Karpas-422 (cell line): ENCODE data around the gene UCKL1. TPM values are rescaled to one million over a fixed set of nuclear protein-coding genes. Genes with fewer than 3 reads are reported as not detected.

Experiments
- DNase-seq: peaks from one replicate; pipeline ENCODE4 v3.0.0-alpha.2; 2015
- H2AFZ ChIP-seq: fragments of 200-600 bp; sonication (generic); 2 replicates; pipeline ENCODE4 v1.6.1; 2014; ENCODE audit warnings: antibody characterized with exemption, low read length, mixed read lengths
- H3K27ac ChIP-seq: fragments of 200-600 bp; sonication (generic); 2 replicates; pipeline ENCODE4 v1.5.1; 2014; ENCODE audit warnings: mild to moderate bottlenecking, low read length, moderate library complexity
- H3K27me3 ChIP-seq: fragments of 200-600 bp; sonication (generic); 2 replicates; pipeline ENCODE4 v1.6.1; 2014; ENCODE audit warnings: low read length, mixed read lengths
- H3K36me3 ChIP-seq: fragments of 200-600 bp; sonication (generic); 2 replicates; pipeline ENCODE4 v1.6.1; 2014; ENCODE audit warnings: low read length, mixed read lengths; ENCODE audit not compliant: insufficient read depth
- H3K4me1 ChIP-seq: fragments of 200-600 bp; sonication (generic); 2 replicates; pipeline ENCODE4 v1.6.1; 2014; ENCODE audit warnings: mild to moderate bottlenecking, low read length, mixed read lengths
- H3K4me2 ChIP-seq: fragments of 200-600 bp; sonication (generic); 2 replicates; pipeline ENCODE4 v1.6.1; 2014; ENCODE audit warnings: low read length, low read depth, mild to moderate bottlenecking; ENCODE audit not compliant: poor library complexity, severe bottlenecking
- H3K4me3 ChIP-seq: fragments of 200-600 bp; sonication (generic); 2 replicates; pipeline ENCODE4 v1.5.1; 2014; ENCODE audit warnings: mild to moderate bottlenecking, antibody characterized with exemption, low read length, mixed read lengths
- H3K79me2 ChIP-seq: fragments of 200-600 bp; sonication (generic); 2 replicates; pipeline ENCODE4 v1.6.1; 2014; ENCODE audit warnings: mild to moderate bottlenecking, low read length, mixed read lengths
- H3K9ac ChIP-seq: fragments of 200-600 bp; sonication (generic); 2 replicates; pipeline ENCODE4 v1.6.0; 2014; ENCODE audit warnings: low read length
- H3K9me2 ChIP-seq: fragments of 200-600 bp; sonication (generic), shearing (Covaris generic); replicated peaks from 2 replicates; pipeline ENCODE4 v1.6.0; 2014; ENCODE audit warnings: mild to moderate bottlenecking, low read length, moderate library complexity; ENCODE audit not compliant: insufficient read depth
- H3K9me3 ChIP-seq: fragments of 300-700, 200-600 bp; sonication (generic); 2 replicates; pipeline ENCODE4 v1.6.1; 2014; ENCODE audit warnings: low read length, mixed read lengths
- H4K20me1 ChIP-seq: fragments of 200-600 bp; sonication (generic); 2 replicates; pipeline ENCODE4 v1.6.1; 2014; ENCODE audit warnings: mild to moderate bottlenecking, antibody characterized with exemption, low read length, low read depth; ENCODE audit not compliant: insufficient read depth
- total RNA-seq: library from RNA; depleted of rRNA; stranded (reverse); fragments of >200 nt; shearing (Covaris generic); gene quantifications from 2 replicates; pipeline ENCODE4 v1.2.3, GENCODE V29; 2014; ENCODE audit warnings: low replicate concordance

UCKL1 gene
- total RNA-seq, 1 experiment from 2014 or later = 32.3 TPM

DNA sequence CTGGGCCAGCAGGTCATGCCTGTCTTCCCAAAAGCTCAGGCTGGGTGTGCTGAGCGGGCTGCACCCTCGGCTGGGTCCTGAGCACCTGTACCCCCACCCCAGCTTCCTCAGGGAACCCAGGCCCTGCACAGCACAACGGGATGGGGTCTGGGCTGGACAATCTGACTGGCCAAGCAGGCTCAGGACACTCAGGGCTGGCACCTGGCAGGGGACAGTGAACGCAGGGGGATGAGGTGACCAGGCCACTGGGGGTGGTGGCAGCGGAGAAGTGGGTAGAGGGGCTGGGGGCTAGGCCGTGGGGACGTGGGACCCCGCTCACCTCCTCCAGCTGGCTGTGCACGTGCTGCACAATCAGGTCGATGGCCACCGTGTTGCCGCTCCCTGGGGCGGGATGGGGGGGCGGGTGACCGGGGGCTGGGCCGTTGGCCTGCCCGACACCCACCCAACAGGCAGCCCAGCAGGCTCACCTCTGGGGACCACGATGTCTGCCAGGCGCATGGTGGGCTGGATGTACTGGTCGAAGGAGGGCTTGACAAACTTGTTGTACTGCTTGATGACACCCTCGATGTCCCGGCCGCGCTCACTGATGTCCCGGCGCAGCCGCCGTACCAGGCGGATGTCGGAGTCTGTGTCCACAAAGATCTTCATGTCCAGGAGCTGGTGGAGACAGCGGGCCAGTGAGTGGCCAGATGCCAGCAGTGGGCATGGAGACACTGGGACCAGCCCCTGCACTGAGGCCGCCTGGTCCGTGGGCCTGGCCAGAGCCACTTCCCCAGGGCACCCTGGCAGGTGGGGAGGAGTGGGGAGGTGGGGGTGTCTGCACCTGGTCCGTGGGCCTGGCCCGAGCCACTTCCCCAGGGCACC, 11.9 kb downstream of the UCKL1 start:
- Histone ChIP-seq H3K9me2 (no peaks in the 10 kb centered on the region), H3K4me3 (no peak overlapping the region), H3K9me3 (no peaks in the 10 kb centered on the region), H4K20me1 (peaks cover 31% of the 10 kb centered on the region), H3K79me2 (peaks cover 42% of the 10 kb centered on the region), H3K36me3 (peaks cover 10% of the 10 kb centered on the region; the same call in 1 of the 2 replicates), H3K4me1 (peaks cover 9% of the 10 kb centered on the region), H3K4me2 (no peak overlapping the region), H3K27me3 (no peaks in the 10 kb centered on the region), H3K9ac (no peak overlapping the region), H3K27ac (no peak overlapping the region), H2AFZ (no peak overlapping the region)
- no peak for DNase-seq

DNA sequence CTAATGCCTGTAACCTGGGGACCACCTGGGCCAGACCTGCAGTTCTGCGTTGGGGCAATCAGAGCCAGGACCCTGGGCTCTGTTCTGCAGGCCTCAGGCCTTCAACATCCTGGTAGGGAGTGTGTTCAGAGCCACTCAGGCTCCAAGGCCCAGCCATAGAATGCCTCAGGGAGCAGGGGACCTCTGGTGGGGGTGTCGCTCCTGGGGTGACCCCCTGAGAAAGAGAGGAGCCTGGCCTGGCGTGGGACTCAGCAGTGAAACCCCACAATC, 12.5 kb downstream of the UCKL1 start:
- peaks cover 10% of the 10 kb centered on the region; the same call in 1 of the 2 replicates for H3K36me3 ChIP-seq

DNA sequence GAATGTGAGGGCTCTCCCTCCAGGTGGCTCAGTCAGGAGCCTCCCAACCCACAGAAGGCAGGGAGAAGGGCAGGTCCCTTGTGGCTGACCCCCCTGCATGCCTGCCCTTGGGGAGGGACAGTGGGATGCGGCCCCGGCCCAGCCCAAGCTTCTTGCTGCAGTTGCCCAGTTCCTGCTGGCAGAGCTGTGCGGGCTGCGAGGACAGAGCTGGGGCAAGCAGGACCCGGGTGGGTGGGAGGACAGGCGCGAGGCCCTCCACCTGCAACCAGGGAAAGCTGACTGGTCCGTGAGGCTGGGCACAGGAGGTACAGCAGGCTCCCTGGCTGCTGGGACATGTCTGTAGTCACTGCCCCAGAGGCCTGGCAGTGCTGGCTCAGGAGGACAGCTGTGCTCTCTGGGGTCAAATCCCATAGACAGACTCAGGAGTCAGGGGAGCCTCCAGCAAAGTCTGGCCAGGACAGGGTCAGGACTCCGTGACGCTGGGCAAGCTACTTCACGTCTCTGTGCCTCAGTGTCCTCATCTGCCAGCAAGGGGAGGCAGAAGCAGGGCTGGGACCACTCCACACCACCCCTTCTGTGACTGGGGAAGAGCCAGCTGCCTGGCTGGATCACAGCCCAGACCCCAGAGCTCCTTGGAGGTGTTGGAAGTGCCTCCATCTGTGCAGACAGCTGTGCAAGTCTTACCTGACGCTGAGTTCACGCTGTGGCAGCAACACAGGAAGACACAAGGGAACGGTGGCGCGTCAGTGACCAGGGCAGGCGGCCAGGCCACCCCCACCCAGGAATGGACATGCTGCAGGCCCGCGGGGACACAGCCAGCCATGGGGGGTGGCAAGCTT, 13.0 kb downstream of the UCKL1 start:
- no peak overlapping the region for H3K9ac ChIP-seq
- no peaks in the 10 kb centered on the region for H3K9me3 ChIP-seq
- DNase-seq = no peak
- H3K27me3 ChIP-seq = no peaks in the 10 kb centered on the region
- H4K20me1 ChIP-seq = peaks cover 20% of the 10 kb centered on the region
- peaks cover 31% of the 10 kb centered on the region for H3K79me2 ChIP-seq
- H3K4me3 ChIP-seq = no peak overlapping the region
- H3K27ac ChIP-seq = no peak overlapping the region
- H3K4me1 ChIP-seq = no peaks in the 10 kb centered on the region
- H2AFZ ChIP-seq = no peak overlapping the region
- H3K4me2 ChIP-seq = no peak overlapping the region
- H3K9me2 ChIP-seq = no peaks in the 10 kb centered on the region
- peaks cover 9% of the 10 kb centered on the region; the same call in 1 of the 2 replicates for H3K36me3 ChIP-seq

More for the DNA sequence above, 12.5 kb downstream of the UCKL1 start:
- Histone ChIP-seq H3K9me2 (no peaks in the 10 kb centered on the region), H3K4me2 (no peak overlapping the region), H3K27me3 (no peaks in the 10 kb centered on the region), H2AFZ (no peak overlapping the region), H3K9ac (no peak overlapping the region), H3K79me2 (peaks cover 37% of the 10 kb centered on the region), H3K4me1 (peaks cover 3% of the 10 kb centered on the region), H3K27ac (no peak overlapping the region), H4K20me1 (peaks cover 25% of the 10 kb centered on the region), H3K4me3 (no peak overlapping the region), H3K9me3 (no peaks in the 10 kb centered on the region)
- no peak for DNase-seq

DNA sequence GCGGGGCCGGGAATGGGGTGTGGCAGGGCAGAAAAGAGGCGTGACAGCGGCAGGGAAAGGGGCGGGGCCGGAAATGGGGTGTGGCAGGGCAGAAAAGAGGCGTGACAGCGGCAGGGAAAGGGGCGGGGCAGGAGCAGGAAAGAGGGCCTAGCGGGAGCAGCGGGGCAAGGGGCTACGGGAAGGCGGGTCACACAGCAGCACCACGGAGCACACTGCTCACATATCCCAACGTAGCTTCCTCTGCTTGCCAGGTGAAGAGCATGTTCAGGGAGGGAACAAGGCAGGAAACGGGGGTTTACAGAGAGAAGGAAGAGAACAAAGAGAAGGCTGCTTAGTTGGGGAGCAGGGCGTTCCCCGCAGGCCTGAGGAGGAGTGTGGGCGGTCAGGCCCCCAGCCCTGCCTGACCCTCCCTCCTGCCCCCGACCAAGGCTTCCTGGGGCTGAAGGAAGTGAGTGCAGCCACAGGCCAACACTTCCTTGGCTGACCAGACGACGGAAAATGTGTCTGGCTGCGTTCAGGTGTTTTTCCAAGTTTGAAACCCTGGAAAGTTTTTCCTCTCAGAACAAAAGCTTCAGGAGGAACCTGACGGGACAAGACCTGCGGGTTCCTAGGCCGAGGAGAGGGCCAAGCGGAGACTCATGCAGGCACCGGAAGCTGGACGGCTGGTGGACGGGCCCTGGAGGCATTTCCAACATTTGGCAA, 13.8 kb downstream of the UCKL1 start:
- Histone ChIP-seq H3K36me3 (0 out of 2 replicates have a peak, but pooled peaks cover 4% of the 10 kb centered on the region), H3K27me3 (no peaks in the 10 kb centered on the region), H3K9me3 (no peaks in the 10 kb centered on the region), H3K9ac (no peak overlapping the region), H3K9me2 (no peaks in the 10 kb centered on the region), H3K27ac (no peak overlapping the region), H3K4me2 (no peak overlapping the region), H3K79me2 (peaks cover 24% of the 10 kb centered on the region), H2AFZ (no peak overlapping the region), H3K4me1 (no peaks in the 10 kb centered on the region), H3K4me3 (no peak overlapping the region), H4K20me1 (peaks cover 12% of the 10 kb centered on the region; the same call in 1 of the 2 replicates)
- DNase-seq = peak; percentile 69

DNA sequence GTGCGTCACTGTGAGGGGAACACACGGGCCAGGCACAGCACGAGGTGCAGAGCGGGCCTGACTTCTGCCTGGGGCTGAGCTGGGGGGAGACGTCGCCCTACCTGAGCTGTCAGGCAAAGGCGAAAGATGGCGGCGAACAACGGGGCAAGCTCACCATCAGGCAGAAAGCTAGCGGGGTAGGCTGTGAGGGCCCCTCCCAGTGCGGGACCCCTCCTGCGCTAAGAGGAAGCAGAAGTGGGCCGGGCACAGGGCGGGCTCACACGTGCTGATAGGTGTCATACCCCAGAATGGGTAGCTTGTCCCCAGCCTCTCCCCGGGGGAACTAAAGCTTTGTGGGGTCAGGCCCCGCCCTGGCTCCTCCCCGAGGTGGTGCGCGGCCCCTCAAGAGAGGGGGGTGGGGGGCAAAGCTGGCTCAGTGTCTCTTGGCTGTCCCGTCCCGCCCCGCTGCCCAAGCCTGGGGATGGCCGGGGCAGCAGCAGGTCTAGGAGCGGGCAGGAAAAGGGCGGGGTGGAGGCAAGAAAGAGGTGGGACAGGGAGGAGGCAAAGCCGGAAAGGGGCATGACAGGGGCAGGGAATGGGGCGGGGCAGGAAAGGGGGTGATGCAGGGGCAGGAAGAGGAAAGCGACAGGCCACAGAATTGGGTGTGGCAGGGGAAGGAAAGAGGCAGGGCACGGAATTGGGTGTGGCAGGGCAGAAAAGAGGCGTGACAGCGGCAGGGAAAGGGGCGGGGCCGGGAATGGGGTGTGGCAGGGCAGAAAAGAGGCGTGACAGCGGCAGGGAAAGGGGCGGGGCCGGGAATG, 14.7 kb downstream of the UCKL1 start:
- Histone ChIP-seq H3K27me3 (no peaks in the 10 kb centered on the region), H3K79me2 (peaks cover 15% of the 10 kb centered on the region), H2AFZ (no peak overlapping the region), H3K4me1 (no peaks in the 10 kb centered on the region), H3K4me3 (no peak overlapping the region), H3K9me2 (no peaks in the 10 kb centered on the region), H4K20me1 (peaks cover 8% of the 10 kb centered on the region; the same call in 1 of the 2 replicates), H3K4me2 (no peak overlapping the region), H3K36me3 (0 out of 2 replicates have a peak, but pooled peaks cover 4% of the 10 kb centered on the region), H3K27ac (no peak overlapping the region), H3K9ac (no peak overlapping the region), H3K9me3 (no peaks in the 10 kb centered on the region)
- no peak for DNase-seq

DNA sequence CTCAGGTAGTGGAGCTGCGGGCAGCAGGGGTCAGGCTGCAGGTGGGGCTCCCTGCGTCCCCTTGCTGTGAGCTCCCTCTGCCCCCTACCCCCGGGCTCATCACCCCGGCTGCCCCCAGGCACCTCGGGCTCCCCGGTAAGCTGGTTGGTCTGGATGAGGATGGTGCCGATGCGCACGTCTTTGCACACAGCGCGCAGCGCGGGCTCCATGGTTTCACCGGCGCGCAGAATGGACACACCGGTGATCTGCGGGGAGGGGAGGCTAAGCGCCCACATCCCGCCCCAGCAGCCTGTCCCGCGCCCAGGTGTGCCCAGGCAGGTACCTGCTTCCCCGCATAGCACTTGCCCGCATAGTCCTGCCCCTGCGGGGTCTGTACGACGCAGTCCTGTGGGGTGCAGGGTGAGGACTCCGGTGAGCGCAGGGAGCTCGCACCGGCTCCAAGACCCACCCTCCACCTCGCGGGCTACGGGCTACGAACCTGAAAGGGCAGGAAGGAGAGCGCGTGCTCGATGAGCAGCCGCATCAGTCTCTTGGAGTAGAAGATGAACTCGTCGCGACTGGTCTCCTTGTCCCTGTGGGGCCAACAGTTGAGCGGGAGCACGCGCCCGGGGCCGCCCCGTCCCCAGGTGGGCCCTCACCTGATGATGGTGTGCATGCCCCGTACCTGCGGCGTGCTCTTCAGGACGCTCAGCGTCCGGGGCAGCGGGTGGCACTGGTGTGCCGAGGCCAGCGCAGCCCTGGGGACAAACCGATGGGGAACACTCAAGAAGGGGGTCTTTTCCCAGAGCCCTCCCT, 15.5 kb downstream of the UCKL1 start:
- 0 out of 2 replicates have a peak, but pooled peaks cover 4% of the 10 kb centered on the region for H3K36me3 ChIP-seq
- no peak overlapping the region for H3K4me2 ChIP-seq
- H3K27ac ChIP-seq = no peak overlapping the region

DNA sequence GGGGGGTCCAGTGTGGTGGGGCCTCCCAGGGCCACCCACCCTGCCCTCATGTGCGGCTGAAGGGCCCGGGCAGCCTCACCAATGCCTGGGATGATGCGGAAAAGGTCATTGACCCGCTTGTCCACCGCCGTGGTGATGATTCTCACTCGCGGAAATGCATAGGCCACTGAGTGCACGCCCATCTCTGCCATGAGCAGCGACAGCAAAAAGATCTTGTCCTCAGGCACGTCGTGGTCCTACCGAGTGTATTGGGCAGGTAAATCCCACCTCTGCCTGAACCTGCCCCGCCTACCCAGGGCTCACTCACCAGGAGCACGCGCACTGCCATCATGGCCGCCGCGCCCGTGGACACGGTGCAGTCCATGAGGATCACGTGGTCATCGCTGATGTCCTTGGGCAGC, 16.1 kb downstream of the UCKL1 start:
- H3K9me3 ChIP-seq = no peaks in the 10 kb centered on the region
- no peak for DNase-seq
- peaks cover under 1% of the 10 kb centered on the region for H3K79me2 ChIP-seq
- H3K36me3 ChIP-seq = 0 out of 2 replicates have a peak, but pooled peaks cover 4% of the 10 kb centered on the region
- no peaks in the 10 kb centered on the region for H3K9me2 ChIP-seq
- H3K4me1 ChIP-seq = no peaks in the 10 kb centered on the region
- no peak overlapping the region for H2AFZ ChIP-seq
- H3K4me2 ChIP-seq = no peak overlapping the region
- no peaks in the 10 kb centered on the region for H3K27me3 ChIP-seq
- no peak overlapping the region for H3K27ac ChIP-seq
- peaks cover 4% of the 10 kb centered on the region; the same call in 1 of the 2 replicates for H4K20me1 ChIP-seq
- H3K4me3 ChIP-seq = no peak overlapping the region
- H3K9ac ChIP-seq = no peak overlapping the region

More for the DNA sequence above, 15.5 kb downstream of the UCKL1 start:
- Histone ChIP-seq H3K9me2 (no peaks in the 10 kb centered on the region), H3K4me3 (no peak overlapping the region), H3K4me1 (no peaks in the 10 kb centered on the region), H2AFZ (no peak overlapping the region), H3K9me3 (no peaks in the 10 kb centered on the region), H3K9ac (no peak overlapping the region), H4K20me1 (peaks cover 8% of the 10 kb centered on the region; the same call in 1 of the 2 replicates), H3K79me2 (peaks cover 7% of the 10 kb centered on the region), H3K27me3 (no peaks in the 10 kb centered on the region)
- DNase-seq = no peak
